GM18499 (cell line): Measurements from ENCODE around the gene LNX2.

Experiments used
- ATAC-seq: cut with Tn5 transposase; IDR thresholded peaks from one replicate; pipeline ENCODE4 v1.9.1; 2021; ENCODE audit warnings: moderate number of reproducible peaks; ENCODE audit not compliant: insufficient read depth, unreplicated experiment

The LNX2 gene

GRCh38 chr13:27572234-27572901 is 48.0 kb downstream of the LNX2 start:
- ATAC-seq, result no peak

DNA sequence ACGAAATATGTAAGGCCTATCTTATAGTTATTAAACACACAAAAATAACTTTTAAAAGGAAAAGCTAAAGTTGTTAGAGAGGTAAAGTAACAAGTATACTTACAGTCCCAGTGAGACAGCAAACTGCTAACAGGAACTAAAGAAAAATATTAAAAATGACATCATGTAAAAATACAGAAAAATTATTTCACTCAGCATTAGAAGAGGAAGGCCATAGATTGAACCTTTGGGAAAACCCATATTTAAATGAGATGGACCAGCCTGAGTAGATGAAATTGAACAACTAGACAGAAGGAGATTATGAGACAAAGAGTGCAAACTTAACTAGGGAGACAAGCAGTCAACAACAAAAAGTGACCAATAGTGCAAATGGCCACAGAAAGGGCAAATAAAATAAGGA is 49.4 kb downstream of the LNX2 start:
- no peak for ATAC-seq

- no peak for ATAC-seq
Measured at GRCh38 chr13:27569405-27569804, 50.9 kb downstream of the LNX2 start.

DNA sequence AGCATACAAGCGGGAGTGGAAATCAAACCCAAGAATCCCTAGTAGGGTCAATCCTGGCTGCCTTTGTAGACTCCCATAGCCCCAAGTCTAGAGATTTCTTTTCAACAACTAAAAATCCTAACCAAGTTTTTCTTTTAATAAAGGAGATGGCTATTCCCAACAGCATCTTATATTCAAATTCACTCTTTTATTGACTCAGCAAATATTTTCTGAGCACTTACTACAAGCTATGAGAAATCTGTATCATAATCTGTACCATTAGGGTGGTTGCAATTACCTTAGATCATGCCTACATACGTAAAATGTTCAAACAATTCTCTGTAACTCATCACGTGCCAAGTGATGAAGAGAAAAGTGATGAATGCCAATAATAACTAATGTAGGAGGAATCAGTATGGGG is 54.5 kb downstream of the LNX2 start:
- no peak for ATAC-seq

- ATAC-seq, result no peak
Measured at GRCh38 chr13:27562457-27562856, 57.9 kb downstream of the LNX2 start.

- no peak for ATAC-seq
Measured at GRCh38 chr13:27559719-27560118, 60.6 kb downstream of the LNX2 start.

- no peak for ATAC-seq
Measured at GRCh38 chr13:27556109-27556508, 64.2 kb downstream of the LNX2 start.

DNA sequence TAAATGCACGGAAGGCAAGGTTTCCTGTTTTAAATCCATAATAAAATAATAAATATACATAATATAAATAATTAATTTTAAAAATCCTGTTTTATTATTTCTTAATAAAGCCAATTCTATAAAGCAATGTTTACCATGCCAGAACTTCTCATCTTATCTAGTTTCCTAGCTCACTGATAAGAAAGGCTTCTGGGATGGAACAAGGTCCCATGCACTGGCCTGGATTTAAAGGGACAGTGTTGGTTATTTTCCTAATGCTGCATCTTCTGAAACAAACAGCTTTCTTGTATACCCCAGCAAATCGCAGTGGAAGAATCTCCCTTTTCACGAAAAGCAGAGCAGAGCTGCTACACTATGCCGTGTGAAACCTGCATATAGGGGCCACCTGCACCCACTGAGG is 68.8 kb downstream of the LNX2 start:
- ATAC-seq, result no peak

DNA sequence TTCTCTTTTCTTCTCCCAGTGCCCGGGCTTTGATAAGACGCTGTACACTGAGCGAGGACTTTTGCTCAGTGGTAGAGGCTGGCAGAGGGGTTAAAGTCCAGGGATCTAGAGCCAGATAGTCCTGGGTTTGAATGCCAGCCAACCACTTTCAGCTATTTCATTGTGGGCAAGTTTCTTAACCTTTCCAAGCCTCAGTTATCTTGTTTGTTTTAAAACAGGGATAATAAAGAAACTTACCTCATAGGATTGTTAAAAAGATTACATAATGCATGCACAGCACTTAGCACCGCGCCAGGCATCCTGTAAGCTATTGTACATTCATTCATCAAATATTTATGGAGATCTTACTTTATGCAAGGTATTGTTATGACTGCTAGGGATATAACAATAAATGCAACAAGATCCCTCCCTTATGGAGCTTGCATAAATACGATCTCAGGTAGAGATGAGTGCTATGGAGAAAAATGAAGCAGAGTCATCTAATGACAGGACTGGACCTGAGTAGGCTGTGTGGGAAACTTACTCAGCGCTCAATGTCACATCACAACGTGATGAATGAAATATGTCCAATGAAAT is 70.8 kb downstream of the LNX2 start:
- ATAC-seq, result no peak

DNA sequence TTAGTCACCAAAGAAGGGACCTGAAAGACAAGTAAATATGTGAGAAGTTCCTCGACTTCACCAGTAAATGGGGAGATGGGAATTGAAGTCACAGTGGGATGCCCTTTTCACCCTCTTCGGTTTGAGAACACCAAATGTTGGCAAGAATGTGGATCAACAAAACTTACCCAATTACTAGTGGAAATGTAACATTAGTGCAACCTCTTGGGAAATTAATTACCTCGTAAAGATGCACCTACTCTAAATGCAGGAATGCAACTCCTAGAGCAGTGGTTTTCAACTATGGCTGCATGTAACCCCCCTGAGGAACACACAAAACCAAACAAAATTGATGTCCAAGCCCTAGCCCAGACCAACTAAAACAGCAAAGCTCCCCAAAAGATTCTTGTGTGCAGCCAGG is 78.1 kb downstream of the LNX2 start:
- no peak for ATAC-seq

DNA sequence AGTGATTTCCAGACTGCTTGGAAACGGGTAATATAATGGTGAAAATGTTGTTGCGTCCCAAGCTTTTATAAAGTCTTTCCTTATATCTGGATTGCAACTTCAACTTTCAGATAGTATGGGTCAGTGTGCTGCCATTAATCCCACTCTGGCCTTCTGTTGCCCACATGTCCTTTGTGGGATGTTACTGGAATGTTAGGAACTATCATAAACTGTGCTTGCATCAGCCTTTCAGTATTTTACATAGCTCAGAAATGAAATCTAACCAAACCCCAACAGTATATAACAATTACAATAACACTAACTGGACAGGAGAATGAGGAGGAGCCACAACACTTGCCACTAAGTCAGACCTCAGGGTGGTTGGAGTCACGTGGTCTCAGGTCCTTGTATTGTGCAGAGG is 78.9 kb downstream of the LNX2 start:
- ATAC-seq, result no peak

- no peak for ATAC-seq
Measured at GRCh38 chr13:27536361-27537101, 83.8 kb downstream of the LNX2 start.

- no peak for ATAC-seq
Measured at GRCh38 chr13:27535546-27535945, 84.8 kb downstream of the LNX2 start.

DNA sequence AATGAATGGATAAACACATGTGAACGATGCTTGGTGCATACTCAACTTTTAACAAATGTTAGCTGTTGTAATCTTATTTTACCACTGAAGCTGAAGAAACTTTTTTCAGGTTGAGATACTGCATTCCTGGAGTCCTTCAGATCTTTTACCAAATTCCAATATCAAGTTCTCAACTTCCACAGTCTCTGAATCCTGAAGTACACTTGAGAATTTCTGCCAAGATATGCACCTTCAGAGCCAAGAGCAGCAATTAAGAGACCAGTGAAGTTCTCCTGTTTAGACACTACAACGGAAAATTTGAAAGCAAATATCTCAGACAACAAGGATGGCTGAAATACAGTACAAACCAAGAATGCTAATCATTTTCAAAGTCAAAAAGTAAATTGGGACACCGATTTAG is 85.3 kb downstream of the LNX2 start:
- no peak for ATAC-seq

DNA sequence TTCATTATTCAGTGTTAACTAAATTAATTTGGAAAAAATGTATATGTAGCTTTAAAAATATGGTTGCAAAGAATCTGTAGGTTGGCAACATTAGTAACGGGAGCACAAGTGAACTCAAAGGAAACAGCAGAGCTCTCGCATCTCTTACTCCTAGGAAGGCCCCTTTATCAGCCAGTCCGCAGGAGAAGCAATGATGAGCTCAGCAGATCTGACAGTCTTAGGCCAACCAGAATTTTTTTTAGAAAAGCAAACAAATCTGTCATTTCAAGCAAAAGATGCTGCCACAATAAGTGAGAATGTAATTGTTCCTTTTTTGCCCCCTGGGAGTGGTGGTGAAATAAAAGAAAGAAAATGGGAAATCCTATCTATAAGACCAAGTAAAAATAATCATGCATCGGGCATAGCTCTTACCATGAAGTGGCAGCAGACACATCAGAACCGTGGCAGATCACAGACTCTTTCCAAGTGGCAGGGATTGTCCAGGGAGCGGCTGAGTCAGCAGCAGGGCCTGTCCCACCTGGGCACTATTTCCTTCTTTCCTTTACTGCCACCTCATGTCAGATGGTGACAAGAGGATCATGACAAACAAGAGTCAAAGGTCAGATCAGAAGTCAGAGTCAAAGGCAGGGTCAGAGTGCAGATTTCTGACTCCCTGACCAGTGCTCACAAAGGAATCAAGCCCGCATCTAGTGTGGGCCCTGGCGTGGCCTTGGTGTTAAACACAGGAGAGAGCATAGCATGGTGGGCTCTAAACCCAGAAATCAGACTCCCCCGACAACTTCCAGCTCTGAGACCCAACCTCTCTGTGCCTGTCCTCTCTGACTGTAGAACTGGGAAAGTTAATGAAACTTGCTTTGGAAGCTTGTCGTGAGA is 86.0 kb downstream of the LNX2 start:
- ATAC-seq, result no peak

- ATAC-seq, result no peak
Measured at GRCh38 chr13:27533155-27533643, 87.1 kb downstream of the LNX2 start.

GRCh38 chr13:27528908-27529307 is 91.4 kb downstream of the LNX2 start:
- no peak for ATAC-seq

- ATAC-seq, result no peak
Measured at GRCh38 chr13:27526516-27526915, 93.8 kb downstream of the LNX2 start.

GRCh38 chr13:27524981-27525975 is 95.1 kb downstream of the LNX2 start:
- ATAC-seq, result no peak
